Renal pelvis (tissue), 4 donors: Measurements from ENCODE around the gene TRPV3. TPM values are rescaled to one million over a fixed set of nuclear protein-coding genes. Genes with fewer than 3 reads are reported as not detected.

Experiments
- DNase-seq: peaks from one replicate; pipeline ENCODE4 v3.0.0-alpha.2; 2013
- polyA plus RNA-seq, 3 donors: library from polyadenylated mRNA; unstranded; fragments of 120-200 nt; gene quantifications; one replicate each; pipeline ENCODE4 v1.2.1, GENCODE V29; 2013; ENCODE audit not compliant: insufficient read length in 3 of 3

Gene TRPV3
- polyA plus RNA-seq, 3 donors = 0.77 to 1.7 (median 1.4) TPM

- no peak for DNase-seq
Measured at GRCh38 chr17:3546997-3547396, 10.6 kb downstream of the TRPV3 start.

DNA sequence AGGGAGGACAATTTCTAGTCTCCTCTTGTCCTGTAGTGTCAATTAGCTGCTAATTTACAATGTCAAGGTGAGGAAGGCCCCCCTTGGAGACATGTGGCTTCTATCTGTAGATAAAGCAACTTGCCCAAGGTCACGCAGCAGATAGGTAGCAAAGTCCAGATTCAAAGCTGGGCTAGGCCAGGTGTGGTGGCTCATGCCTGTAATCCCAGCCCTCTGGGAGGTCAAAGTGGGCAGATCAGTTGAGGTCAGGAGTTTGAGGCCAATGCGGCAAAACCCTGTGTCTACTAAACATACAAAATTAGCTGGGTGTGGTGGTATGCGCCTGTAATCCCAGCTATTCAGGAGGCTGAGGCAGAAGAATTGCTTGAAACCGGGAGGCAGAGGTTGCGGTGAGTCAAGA is 11.1 kb downstream of the TRPV3 start:
- DNase-seq = no peak

- DNase-seq = no peak
Measured at GRCh38 chr17:3545151-3545550, 12.5 kb downstream of the TRPV3 start.

DNA sequence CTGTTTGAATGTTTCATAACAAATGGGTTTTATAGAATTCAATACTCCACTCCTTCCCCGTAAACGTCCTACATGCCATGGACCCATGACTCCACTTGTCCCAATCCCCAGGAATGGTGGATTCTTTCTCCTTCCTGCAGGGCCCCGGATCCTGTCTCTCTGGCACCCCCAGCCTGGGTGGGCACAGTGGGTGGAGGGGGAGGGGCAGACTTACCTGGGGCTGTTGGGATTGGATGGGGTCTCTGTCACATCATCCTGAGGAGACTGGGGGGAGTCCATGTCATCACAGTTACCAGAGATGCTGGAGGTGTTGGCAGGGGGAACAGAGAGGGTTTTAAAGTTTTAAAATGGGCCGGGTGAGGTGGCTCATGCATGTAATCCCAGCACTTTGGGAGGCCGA is 13.2 kb downstream of the TRPV3 start:
- DNase-seq = no peak

DNA sequence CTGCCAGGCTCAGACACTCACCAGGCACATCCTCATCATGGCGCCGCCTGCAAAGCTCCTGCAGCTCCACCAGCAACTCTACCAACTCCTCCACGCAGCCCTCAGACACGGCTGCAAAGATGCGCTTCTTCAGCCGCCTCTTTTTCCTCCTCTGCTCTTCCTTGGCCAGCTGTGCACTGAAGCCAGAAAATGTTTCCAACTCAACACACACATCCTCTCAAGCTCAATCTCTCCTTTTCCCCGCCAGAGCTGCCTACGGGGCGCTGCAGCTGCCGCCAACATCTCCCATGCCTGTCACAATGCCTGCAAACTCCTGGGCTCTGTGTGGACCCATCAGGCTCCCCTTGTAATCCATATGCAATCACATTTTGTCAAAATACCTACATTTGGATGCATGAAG is 14.2 kb downstream of the TRPV3 start:
- DNase-seq = no peak

DNA sequence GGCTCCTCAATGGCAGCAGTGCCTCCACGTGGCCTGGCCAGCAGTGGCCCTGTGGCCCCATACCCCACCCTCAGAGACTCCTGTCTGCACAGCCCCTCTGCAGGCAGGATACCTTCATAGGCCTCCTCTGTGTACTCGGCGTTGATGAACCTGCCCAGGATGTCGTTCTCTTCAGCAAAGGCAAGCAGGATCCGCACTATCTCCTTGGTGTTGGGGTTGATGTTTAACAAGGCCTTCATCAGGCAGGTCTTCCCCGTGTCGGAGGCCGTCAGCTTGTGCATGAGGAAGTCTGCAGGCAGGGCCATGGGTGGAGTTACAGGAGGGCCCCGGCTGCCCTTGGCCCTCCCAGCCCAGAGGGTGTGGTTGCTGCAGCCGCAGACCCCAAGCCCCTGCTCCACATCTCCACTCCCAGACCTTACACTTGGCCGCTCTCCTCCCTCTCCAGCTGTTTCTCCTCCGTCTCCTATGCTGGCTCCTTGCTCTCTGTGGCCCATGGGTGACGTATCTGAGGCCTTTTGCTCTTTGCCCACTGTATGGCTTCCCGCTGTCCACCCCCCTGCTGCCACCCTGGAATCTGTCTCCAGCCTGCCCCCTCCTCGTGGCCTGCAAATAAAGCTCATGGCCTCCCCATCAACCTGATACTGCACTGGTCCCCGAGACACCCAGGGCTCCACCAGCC is 15.1 kb downstream of the TRPV3 start:
- no peak for DNase-seq

DNA sequence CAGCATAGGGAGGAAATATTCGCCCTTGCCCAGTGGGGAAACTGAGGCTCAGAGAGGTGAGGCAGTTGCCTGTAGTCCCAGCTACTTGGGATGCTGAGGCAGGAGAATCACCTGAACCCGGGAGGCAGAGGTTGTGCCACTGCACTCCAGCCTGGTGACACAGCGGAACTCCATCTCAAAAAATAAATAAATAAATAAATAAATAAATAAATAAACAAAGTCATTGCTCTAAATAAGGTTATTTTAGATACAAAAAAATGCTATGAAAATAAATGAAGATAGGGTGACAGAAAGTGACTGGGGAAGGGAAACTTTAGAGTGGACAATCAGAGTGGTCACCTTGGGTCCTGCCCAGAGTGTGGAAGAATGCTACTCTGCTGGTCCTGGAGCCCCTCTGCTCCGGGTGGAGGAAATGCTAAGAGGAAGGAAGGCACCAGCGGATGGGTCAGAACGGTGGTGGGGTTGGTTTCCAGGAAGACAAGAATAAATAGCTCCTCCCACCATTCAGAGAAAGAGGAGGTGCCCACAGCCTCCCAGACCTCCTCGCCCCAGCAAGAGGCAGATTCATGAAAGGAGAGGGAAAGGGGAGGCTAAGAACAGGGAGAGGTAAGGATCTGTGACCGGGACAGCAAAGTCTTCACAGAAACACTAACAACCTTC is 17.6 kb downstream of the TRPV3 start:
- no peak for DNase-seq

GRCh38 chr17:3536716-3537115 is 20.9 kb downstream of the TRPV3 start:
- no peak for DNase-seq

GRCh38 chr17:3535253-3535995 is 22.2 kb downstream of the TRPV3 start:
- peak; percentile 62 for DNase-seq

DNA sequence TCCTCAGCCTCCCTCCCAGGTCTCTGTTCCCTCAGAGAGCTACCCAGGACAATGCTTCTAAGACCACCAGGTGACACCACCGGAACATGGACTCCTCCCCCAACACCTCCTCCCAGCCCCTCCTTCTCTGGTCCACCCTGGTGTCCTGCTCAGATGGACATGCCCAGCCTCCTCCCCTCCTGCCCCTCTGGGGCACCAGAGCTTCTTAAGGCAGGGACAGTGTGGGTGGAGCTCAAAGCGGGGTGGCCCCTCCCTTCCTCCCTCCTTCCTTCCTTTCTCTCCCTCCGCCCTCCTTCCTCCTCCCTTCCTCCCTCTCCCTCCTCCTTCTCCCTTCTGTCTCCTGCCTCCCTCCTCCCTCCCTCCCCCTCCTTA is 22.7 kb downstream of the TRPV3 start:
- DNase-seq = no peak

DNA sequence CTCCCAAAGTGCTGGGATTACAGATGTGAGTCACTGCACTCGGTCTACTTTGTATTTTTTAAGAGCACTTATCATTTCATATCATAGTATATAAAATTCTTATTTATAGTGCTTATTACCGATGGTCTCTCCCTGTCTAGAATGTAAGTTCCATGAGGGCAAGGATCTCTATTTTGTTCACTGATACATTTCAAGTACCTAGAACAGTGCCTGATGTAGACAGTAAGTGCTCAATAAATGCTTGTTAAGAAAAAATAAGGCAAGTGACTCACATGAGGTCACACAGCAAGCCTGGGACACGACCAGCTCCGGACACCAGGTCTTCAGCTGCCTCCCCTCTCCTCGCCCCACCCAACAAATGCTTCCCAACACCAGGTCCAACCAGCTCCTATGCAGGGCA is 23.9 kb downstream of the TRPV3 start:
- no peak for DNase-seq

DNA sequence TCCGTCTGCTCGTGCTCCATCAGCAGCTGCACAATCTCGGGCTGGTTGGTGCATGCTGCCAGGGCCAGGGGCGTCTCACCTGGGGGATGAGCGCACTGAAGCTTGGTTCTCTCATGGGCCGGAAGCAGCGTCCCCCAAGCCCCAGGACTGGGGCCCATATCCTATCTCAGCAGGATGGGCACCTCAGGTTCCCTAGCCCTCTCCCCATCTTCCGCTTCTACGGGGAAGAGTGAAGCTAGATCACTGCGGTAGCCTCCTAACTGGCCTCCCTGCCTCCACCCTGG is 24.8 kb downstream of the TRPV3 start:
- no peak for DNase-seq

- DNase-seq = no peak
Measured at GRCh38 chr17:3532106-3532858, 25.3 kb downstream of the TRPV3 start.

DNA sequence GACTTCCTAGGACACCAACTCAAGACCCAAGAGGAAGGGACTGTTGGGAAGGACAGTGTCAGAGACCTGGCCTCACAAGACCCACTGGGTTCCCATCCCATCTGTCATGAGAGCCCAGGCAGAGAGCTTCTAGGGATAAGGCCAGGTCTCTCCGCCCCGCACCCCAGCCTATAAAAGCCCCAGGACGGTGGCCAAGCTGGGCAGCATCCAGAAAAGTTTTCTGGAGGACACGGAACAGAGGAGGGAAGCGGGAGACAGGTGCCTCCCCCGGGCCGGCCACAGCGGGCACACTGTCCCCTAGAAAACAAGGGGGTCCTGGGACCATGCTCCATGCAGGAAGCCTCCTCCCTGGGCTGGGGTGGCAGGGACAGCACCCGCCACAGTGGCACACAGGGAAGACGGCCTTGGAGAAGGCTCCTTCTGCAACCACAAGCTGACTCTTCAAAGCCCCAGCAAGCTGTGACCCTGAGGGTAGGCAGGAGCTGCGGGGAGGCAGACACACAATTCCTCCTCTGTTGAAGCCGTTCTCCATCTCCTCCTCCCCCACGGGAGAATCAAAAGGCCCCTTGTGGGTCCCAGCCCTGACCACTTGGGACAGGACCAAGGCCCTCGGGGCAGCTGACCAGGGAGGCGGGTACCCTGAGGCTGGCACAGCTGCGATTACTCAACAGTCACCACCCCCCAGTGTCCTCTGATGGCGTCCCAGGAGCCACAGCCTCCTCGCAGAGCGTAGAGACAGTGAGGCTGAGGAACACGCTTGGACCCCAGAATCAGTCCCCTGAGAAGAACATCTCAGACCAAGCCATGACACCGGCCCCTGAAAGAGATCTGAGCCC is 26.1 kb downstream of the TRPV3 start:
- no peak for DNase-seq

GRCh38 chr17:3529817-3530741 is 27.5 kb downstream of the TRPV3 start:
- no peak for DNase-seq

DNA sequence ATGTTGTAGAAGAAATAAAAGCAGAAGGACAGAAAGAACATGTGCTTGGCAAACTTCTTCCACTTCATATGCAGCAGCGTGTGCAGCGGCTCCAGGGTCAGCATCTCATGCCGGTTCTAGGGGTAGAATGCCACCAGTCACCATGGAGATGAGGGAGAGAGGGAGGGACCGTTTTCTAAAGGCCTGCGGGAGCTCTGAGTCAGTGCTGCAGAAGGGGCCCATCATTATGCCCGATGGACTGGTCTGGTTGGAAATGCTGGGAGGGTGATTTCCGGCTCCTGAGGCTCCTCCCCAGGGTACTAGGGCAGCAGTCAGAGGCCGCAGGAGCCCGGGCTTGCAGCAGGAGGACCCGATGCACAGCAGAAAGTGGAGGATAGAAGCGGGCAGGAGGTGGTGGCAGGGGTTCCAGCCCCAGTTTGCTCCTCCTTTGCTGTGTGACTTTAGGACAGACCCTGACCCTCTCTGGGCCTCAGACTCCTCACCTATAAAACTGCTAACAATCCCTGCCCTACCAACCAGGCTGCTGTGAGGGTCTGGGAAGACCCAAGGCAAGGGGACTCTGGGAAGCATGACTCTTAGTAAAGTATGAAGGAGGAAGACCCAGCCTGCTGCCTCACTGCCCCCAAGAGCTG is 28.6 kb downstream of the TRPV3 start:
- no peak for DNase-seq

DNA sequence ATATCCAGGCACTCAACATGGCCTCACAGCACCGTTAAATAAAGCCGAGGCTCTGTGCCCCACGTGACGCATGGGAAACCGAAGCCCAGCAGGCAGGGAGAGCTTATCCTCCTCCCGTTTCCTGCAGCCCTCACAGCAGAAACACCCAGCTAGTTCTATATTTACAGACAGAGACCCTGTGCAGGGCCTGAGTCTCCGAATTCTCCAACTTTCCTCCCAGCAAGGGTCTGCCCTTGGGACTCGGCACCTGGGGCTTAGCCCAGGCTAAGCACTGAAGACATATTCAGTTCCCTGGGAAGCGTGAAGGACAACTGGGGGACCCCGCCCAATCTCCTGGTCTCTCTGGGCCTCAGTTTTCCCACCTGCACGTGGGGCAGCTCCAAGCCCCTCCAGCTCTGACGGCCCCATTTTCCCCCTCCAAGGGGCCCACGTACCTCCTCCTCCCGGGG is 29.2 kb downstream of the TRPV3 start:
- no peak for DNase-seq

GRCh38 chr17:3527896-3528295 is 29.7 kb downstream of the TRPV3 start:
- DNase-seq = no peak

GRCh38 chr17:3527468-3527867 is 30.1 kb downstream of the TRPV3 start:
- no peak for DNase-seq

- no peak for DNase-seq
Measured at GRCh38 chr17:3526971-3527370, 30.6 kb downstream of the TRPV3 start.
